HepG2 (cell line): Measurements from ENCODE around the gene MAP1LC3B.

ENCODE experiments used
- E2F1 ChIP-seq: sonication (generic); formaldehyde crosslinking; IDR thresholded peaks from 2 replicates; pipeline ENCODE4 v1.5.0; 2020; ENCODE audit warnings: missing genetic modification reagents
- SALL2 ChIP-seq: sonication (generic); formaldehyde crosslinking; IDR thresholded peaks from 2 replicates; pipeline ENCODE4 v1.8.1; 2023; ENCODE audit warnings: mild to moderate bottlenecking, missing genetic modification reagents, inconsistent platforms
- ZKSCAN5 ChIP-seq: sonication (generic); formaldehyde crosslinking; IDR thresholded peaks from 2 replicates; pipeline ENCODE4 v1.5.1; 2020; ENCODE audit warnings: mild to moderate bottlenecking, missing genetic modification reagents

DNA sequence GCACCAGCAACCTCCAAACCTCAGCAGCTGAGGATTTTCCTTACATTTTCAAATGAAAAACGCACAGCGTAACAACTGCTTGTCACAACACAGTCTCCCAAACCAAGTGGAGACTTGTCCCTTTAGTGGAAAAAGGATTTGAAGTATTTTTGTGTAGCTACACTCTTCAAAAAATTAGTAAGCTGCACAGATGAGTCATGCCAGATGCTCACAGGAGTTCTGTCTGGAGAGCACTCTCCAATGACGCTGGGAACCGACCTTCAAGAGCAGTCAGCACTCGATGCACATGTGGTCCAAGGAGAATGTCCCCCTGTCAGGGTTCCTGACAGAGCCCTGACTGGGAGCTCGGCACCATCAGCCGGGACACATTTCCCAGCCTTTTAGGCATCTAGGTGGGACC lies 39.8 kb downstream of the MAP1LC3B start:
- no peak for TF ChIP-seq ZKSCAN5 (CRISPR knock-in tag)
- no peak for TF ChIP-seq SALL2 (CRISPR knock-in tag)
- no peak for TF ChIP-seq E2F1
